ENCODE results near the gene COL5A1. TPM values are rescaled to one million over a fixed set of nuclear protein-coding genes. Genes with fewer than 3 reads are reported as not detected.

COL5A1 gene
- total and polyA plus RNA-seq, 2 experiments from 2014 or later: 211 to 812 TPM

DNA sequence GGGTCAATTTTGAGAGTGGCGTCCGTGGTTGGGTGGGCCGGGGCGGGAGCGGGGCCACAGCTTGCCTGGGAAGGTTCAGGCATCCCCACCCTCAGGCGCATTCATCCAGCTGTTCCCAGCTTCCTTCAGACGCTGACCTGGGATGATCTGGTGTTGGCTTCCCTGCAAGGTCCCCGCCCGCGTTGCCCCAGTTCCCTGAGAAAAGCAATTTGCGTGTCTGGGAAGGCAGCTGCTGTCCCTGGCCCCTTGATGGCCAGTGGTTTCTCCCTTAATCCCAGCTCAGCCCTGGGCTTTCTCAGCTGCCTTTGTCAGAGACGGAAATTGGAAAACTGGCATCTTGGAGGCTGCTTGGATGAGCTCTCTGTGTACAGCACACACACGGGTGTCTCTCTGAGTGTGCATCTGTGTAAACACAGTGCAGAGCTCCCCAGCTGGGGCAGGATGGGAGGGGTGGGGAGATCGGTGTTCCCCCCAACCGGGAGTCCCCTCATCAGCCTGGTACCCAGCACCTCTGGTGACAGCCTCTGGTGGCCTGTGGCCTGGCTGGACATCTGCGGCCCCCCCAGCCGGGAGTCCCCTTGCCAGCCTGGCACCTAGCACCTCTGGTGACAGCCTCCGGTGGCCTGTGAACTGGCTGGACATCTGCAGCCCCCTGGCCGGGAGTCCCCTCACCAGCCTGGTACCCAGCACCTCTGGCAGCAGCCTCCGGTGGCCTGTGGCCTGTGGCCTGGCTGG lies 94.0 kb downstream of the COL5A1 start:
- peak; percentile 36 for DNase-seq
- Histone ChIP-seq H3K27me3 (replicated peaks; ENCODE audit: insufficient read depth) (no peaks in the 10 kb centered on the region), H3K27ac (peak overlapping the region; percentile 23), H3K79me2 (ENCODE audit: insufficient read depth) (peaks cover 97% of the 10 kb centered on the region), H3K4me3 (no peak overlapping the region), H2AFZ (no peak overlapping the region), H3F3A (ENCODE audit: insufficient read depth) (peaks cover 50% of the 10 kb centered on the region), H3K4me1 (ENCODE audit: insufficient read depth) (peaks cover 10% of the 10 kb centered on the region), H3K36me3 (ENCODE audit: low read depth) (peaks cover 47% of the 10 kb centered on the region; the same call in 1 of the 2 replicates), H3K9ac (no peak overlapping the region), H3K4me2 (ENCODE audit: unreplicated experiment) (no peak overlapping the region), H4K20me1 (ENCODE audit: insufficient read depth) (no peaks in the 10 kb centered on the region), H3K9me3 (ENCODE audit: low read depth) (no peaks in the 10 kb centered on the region), H3K9me2 (ENCODE audit: insufficient read depth) (no peaks in the 10 kb centered on the region)
- in situ Hi-C loops (cut with MboI): no loop called here
- TF ChIP-seq EZH2phosphoT487 (IDR thresholded peaks at IDR 0.05; ENCODE audit: insufficient read depth, low read depth) (no peak), EZH2 (IDR thresholded peaks at IDR 0.05; ENCODE audit: insufficient read depth, poor library complexity, severe bottlenecking) (no peak)
- WGBS, 2 experiments (ENCODE audit: low coverage in 1 of 2, low lambda C conversion rate in 2 of 2, missing lambda C conversion rate in 2 of 2): 59 to 62% methylated on average over 19 to 20 of the region's 20 CpGs

DNA sequence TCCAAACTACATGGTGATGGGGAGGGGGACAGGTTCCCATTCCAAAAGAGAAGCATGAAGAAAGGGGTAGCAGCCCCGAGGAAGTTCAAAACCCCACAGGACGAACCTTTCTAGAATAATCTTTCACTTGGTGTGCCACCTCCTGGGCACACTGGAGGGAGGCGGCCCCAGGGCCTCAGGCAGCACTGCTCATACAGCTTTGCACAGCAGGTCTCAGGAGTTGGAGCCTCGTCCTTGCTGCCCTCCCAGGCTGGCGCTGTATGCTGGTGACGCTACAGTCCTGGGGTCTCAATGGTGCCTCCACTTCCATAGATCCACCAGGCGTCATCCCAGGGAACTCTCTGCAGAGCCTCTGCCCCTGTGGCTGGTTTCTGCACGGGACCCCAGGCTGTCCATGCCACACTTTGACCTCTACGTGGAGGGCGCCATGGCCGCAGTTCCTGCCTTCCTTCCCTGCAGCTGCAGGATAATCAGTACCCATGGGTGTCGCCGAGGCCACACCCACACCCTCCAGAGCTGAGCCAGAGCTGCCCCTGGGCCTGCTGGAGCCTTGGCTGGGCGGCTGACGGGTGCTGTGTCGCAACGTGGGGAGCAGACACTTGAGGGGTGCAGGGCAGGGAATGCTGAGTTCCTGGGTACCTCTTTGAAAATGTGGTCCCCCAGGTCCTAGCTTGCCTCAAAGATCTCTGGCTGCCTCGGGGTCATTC lies 95.3 kb downstream of the COL5A1 start:
- H3K9me3 ChIP-seq (ENCODE audit: low read depth): no peaks in the 10 kb centered on the region

DNA sequence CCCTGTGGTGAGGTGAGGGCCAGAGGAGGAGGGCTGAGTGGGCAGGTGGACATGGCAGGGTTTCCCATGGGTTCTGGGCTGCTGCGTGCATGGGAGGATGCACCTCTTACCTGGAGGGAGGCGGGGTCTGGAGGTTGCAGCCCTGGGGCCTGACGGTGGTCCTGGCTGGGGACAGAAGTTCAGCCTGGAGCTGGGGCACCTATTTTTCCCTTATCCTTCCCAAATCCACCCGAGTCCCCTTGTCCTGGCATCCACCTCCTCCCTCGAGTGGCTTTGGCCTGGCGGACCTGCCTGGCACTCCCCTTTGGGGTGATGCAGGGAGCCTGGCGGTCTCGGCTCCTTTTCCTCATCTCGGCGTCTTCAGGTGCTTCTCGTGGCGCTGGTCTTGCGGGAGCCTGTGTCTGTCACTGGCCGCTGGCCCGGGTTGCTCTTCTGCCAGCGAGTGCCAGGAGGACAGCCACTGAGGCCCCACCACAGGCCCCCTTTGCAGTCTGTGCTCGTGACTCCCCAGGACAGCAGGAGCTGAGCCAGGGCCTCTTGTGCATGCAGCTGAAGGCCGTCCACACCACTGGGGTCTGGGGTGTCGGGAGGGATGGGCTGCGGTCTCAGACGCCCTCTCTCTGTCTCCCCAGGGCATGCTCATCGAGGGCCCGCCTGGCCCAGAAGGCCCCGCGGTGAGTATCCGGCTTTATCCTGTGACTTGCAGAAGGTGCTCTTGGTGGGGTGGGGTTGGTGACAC lies 96.4 kb downstream of the COL5A1 start:
- in situ Hi-C loops (cut with MboI): no loop called here
- Histone ChIP-seq H3K9ac (no peak overlapping the region), H3K4me3 (no peak overlapping the region), H3K27ac (no peak overlapping the region), H3K36me3 (ENCODE audit: low read depth) (peaks cover 35% of the 10 kb centered on the region), H4K20me1 (ENCODE audit: insufficient read depth) (no peaks in the 10 kb centered on the region), H3K27me3 (replicated peaks; ENCODE audit: insufficient read depth) (no peaks in the 10 kb centered on the region), H3F3A (ENCODE audit: insufficient read depth) (peaks cover 53% of the 10 kb centered on the region), H3K79me2 (ENCODE audit: insufficient read depth) (peaks cover 74% of the 10 kb centered on the region), H2AFZ (no peak overlapping the region), H3K9me2 (ENCODE audit: insufficient read depth) (no peaks in the 10 kb centered on the region), H3K4me1 (ENCODE audit: insufficient read depth) (peaks cover 7% of the 10 kb centered on the region), H3K9me3 (ENCODE audit: low read depth) (no peaks in the 10 kb centered on the region), H3K4me2 (ENCODE audit: unreplicated experiment) (no peak overlapping the region)
- TF ChIP-seq EZH2phosphoT487 (IDR thresholded peaks at IDR 0.05; ENCODE audit: insufficient read depth, low read depth): no peak
- TF ChIP-seq EZH2 (IDR thresholded peaks at IDR 0.05; ENCODE audit: insufficient read depth, poor library complexity, severe bottlenecking): no peak
- 87 to 93% methylated on average over 21 to 26 of the region's 26 CpGs for WGBS, 2 experiments (ENCODE audit: low coverage in 1 of 2, low lambda C conversion rate in 2 of 2, missing lambda C conversion rate in 2 of 2)
- DNase-seq: no peak

More for the DNA sequence above, 95.3 kb downstream of the COL5A1 start:
- H3K27me3 ChIP-seq (replicated peaks; ENCODE audit: insufficient read depth): no peaks in the 10 kb centered on the region
- H3K4me1 ChIP-seq (ENCODE audit: insufficient read depth): peaks cover 7% of the 10 kb centered on the region
- 80 to 87% methylated on average over 18 of the region's 18 CpGs for WGBS, 2 experiments (ENCODE audit: low coverage in 1 of 2, low lambda C conversion rate in 2 of 2, missing lambda C conversion rate in 2 of 2)
- no peak for TF ChIP-seq EZH2 (IDR thresholded peaks at IDR 0.05; ENCODE audit: insufficient read depth, poor library complexity, severe bottlenecking)
- TF ChIP-seq EZH2phosphoT487 (IDR thresholded peaks at IDR 0.05; ENCODE audit: insufficient read depth, low read depth): no peak
- H3K9ac ChIP-seq: no peak overlapping the region
- H3F3A ChIP-seq (ENCODE audit: insufficient read depth): peaks cover 54% of the 10 kb centered on the region
- in situ Hi-C loops (cut with MboI): no loop called here
- no peak for DNase-seq
- peaks cover 44% of the 10 kb centered on the region for H3K36me3 ChIP-seq (ENCODE audit: low read depth)
- no peak overlapping the region for H3K4me2 ChIP-seq (ENCODE audit: unreplicated experiment)
- peaks cover 84% of the 10 kb centered on the region for H3K79me2 ChIP-seq (ENCODE audit: insufficient read depth)
- no peaks in the 10 kb centered on the region for H4K20me1 ChIP-seq (ENCODE audit: insufficient read depth)
- no peak overlapping the region for H3K27ac ChIP-seq
- H3K4me3 ChIP-seq: no peak overlapping the region
- no peaks in the 10 kb centered on the region for H3K9me2 ChIP-seq (ENCODE audit: insufficient read depth)
- no peak overlapping the region for H2AFZ ChIP-seq

DNA sequence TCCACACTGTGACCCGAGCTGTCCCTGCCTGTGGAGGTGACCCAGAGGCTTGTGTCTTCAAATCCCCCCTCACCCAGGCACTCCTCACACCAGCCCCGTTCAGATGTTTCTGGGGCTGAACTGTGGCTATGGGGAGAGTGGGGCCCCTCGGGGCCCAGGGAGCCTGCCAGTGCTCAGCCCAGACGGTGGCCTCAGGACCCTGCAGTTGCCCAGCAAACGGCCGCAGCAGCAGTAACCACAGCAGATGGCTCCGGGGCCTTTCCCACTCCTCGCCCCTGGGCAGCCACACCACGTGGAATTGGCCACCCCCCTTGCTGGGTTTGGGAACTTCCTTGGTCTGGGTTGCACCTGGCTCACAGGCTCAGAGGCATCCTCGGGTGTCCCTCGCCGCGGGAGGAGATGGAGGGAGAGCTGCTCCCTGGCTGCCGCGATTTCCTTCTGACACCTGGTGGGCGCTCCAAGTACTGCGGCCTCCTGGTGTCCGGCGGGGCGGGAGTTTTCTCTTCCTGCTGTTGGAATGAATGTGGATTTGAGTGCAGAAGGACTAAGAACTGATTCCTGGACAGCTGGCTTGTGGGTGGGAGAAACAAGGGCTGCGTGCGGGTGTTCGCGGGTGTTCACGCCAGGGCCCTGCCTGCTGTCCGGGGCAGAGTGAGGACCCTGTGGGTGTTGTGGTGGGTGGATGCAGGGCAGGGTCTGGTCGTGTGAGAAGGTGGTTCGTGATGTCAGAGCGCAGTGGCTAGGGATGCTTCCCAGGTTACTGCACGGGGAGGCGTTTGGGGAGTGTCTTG lies 97.5 kb downstream of the COL5A1 start:
- Histone ChIP-seq H2AFZ (no peak overlapping the region), H3K9me3 (ENCODE audit: low read depth) (no peaks in the 10 kb centered on the region), H3K4me3 (no peak overlapping the region), H3K27me3 (replicated peaks; ENCODE audit: insufficient read depth) (no peaks in the 10 kb centered on the region), H4K20me1 (ENCODE audit: insufficient read depth) (no peaks in the 10 kb centered on the region), H3K4me2 (ENCODE audit: unreplicated experiment) (no peak overlapping the region), H3K9ac (no peak overlapping the region), H3F3A (ENCODE audit: insufficient read depth) (peaks cover 54% of the 10 kb centered on the region), H3K79me2 (ENCODE audit: insufficient read depth) (peaks cover 63% of the 10 kb centered on the region), H3K36me3 (ENCODE audit: low read depth) (peaks cover 27% of the 10 kb centered on the region), H3K27ac (no peak overlapping the region), H3K9me2 (ENCODE audit: insufficient read depth) (no peaks in the 10 kb centered on the region), H3K4me1 (ENCODE audit: insufficient read depth) (peaks cover 4% of the 10 kb centered on the region)
- WGBS, 2 experiments (ENCODE audit: low coverage in 1 of 2, low lambda C conversion rate in 2 of 2, missing lambda C conversion rate in 2 of 2): 65 to 68% methylated on average over 31 of the region's 31 CpGs
- DNase-seq: peak; percentile 76
- in situ Hi-C loops (cut with MboI): no loop called here
- TF ChIP-seq EZH2phosphoT487 (IDR thresholded peaks at IDR 0.05; ENCODE audit: insufficient read depth, low read depth) (no peak), EZH2 (IDR thresholded peaks at IDR 0.05; ENCODE audit: insufficient read depth, poor library complexity, severe bottlenecking) (no peak)
